ENCODE measurements around the gene LIG1.
A peak's percentile ranks its signal among the peaks of the same experiment; 100 is the strongest.
"Not testable (repeated sequence)": the region's sequence is repeated elsewhere in the genome, so short reads cannot be mapped to it uniquely, and the experiment has no call there.

The LIG1 gene

GRCh38 chr19:48121066-48121465, 49.1 kb downstream of the LIG1 start:
- no peak for DNase-seq (ENCODE audit: low read depth)

- DNase-seq (ENCODE audit: low read depth): no peak
Observed at GRCh38 chr19:48120505-48120904, 49.6 kb downstream of the LIG1 start.

GRCh38 chr19:48118131-48118517, 52.0 kb downstream of the LIG1 start:
- DNase-seq (ENCODE audit: low read depth): no peak

- no peak for DNase-seq (ENCODE audit: low read depth)
Observed at GRCh38 chr19:48117515-48118130, 52.5 kb downstream of the LIG1 start.

- DNase-seq (ENCODE audit: low read depth): no peak
Observed at GRCh38 chr19:48113190-48113917, 56.8 kb downstream of the LIG1 start.

- DNase-seq (ENCODE audit: low read depth): no peak
Observed at GRCh38 chr19:48111280-48111679, 58.9 kb downstream of the LIG1 start.

- peak; percentile 75 for DNase-seq (ENCODE audit: low read depth)
Observed at GRCh38 chr19:48110350-48110966, 59.7 kb downstream of the LIG1 start, which contains the start of gene PLA2G4C. TSS of gene PLA2G4C (minus strand) at chr19:48110817. CDS start at chr19:48106529, 4,288 bp downstream.

GRCh38 chr19:48108997-48109782, 61.0 kb downstream of the LIG1 start:
- DNase-seq (ENCODE audit: low read depth): no peak

- no peak for DNase-seq (ENCODE audit: low read depth)
Observed at GRCh38 chr19:48103922-48104321, 66.2 kb downstream of the LIG1 start.

GRCh38 chr19:48102870-48103751, 67.0 kb downstream of the LIG1 start:
- DNase-seq (ENCODE audit: low read depth): peak; percentile 5

GRCh38 chr19:48095612-48096175, 74.5 kb downstream of the LIG1 start:
- DNase-seq (ENCODE audit: low read depth): no peak

- no peak for DNase-seq (ENCODE audit: low read depth)
Observed at GRCh38 chr19:48094855-48095203, 75.3 kb downstream of the LIG1 start.

GRCh38 chr19:48094129-48094854, 75.9 kb downstream of the LIG1 start:
- DNase-seq (ENCODE audit: low read depth): no peak

GRCh38 chr19:48091111-48091718, 78.9 kb downstream of the LIG1 start:
- DNase-seq (ENCODE audit: low read depth): not testable (repeated sequence)

GRCh38 chr19:48090281-48090802, 79.8 kb downstream of the LIG1 start:
- DNase-seq (ENCODE audit: low read depth): no peak

- not testable (repeated sequence) for DNase-seq (ENCODE audit: low read depth)
Observed at GRCh38 chr19:48088991-48089390, 81.2 kb downstream of the LIG1 start.

- DNase-seq (ENCODE audit: low read depth): no peak
Observed at GRCh38 chr19:48085904-48086864, 84.0 kb downstream of the LIG1 start.

- no peak for DNase-seq (ENCODE audit: low read depth)
Observed at GRCh38 chr19:48085076-48085475, 85.1 kb downstream of the LIG1 start.

GRCh38 chr19:48081106-48081505, 89.0 kb downstream of the LIG1 start:
- DNase-seq (ENCODE audit: low read depth): no peak

Data from stimulated activated CD8-positive, alpha-beta memory T cell treated with anti-CD3 and anti-CD28 coated beads, Interleukin-12 subunit alpha, Interleukin-12 subunit beta, amount 100 ng/mL, for 1 hour (primary cell).